ENCODE results near the gene CCDC188. TPM values are rescaled to one million over a fixed set of nuclear protein-coding genes. Genes with fewer than 3 reads are reported as not detected.
A peak's percentile ranks its signal among the peaks of the same experiment; 100 is the strongest.

Gene CCDC188
- total RNA-seq, 1 experiment from 2014 or later = not detected

GRCh38 chr22:20123366-20124082, 27.3 kb downstream of the CCDC188 start:
- no peak for DNase-seq (ENCODE audit: low read depth)

DNA sequence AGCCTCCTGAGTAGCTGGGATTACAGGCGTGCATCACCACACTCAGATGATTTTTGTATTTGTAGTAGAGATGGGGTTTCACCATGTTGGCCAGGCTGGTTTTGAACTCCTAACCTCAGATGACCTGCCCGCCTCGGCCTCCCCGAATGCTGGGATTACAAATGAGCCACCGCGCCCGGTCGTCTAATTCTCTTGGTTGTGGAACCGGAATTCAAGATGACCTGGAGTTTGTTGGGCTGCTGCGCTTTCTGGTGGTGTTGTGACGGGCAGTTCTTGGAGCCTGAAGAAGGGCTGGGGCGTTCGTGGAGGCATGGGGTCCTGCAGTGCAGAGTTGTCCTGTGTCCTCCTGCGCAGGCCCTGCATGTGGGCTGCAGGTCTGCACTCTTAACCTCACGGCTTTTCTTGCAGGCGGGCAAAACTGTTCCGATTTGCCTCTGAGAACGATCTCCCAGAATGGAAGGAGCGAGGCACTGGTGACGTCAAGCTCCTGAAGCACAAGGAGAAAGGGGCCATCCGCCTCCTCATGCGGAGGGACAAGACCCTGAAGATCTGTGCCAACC, 28.9 kb downstream of the CCDC188 start:
- no peak for DNase-seq (ENCODE audit: low read depth)

GRCh38 chr22:20118300-20119020, 32.4 kb downstream of the CCDC188 start:
- DNase-seq (ENCODE audit: low read depth) = no peak

GRCh38 chr22:20117633-20118299, 33.1 kb downstream of the CCDC188 start:
- DNase-seq (ENCODE audit: low read depth) = no peak

DNA sequence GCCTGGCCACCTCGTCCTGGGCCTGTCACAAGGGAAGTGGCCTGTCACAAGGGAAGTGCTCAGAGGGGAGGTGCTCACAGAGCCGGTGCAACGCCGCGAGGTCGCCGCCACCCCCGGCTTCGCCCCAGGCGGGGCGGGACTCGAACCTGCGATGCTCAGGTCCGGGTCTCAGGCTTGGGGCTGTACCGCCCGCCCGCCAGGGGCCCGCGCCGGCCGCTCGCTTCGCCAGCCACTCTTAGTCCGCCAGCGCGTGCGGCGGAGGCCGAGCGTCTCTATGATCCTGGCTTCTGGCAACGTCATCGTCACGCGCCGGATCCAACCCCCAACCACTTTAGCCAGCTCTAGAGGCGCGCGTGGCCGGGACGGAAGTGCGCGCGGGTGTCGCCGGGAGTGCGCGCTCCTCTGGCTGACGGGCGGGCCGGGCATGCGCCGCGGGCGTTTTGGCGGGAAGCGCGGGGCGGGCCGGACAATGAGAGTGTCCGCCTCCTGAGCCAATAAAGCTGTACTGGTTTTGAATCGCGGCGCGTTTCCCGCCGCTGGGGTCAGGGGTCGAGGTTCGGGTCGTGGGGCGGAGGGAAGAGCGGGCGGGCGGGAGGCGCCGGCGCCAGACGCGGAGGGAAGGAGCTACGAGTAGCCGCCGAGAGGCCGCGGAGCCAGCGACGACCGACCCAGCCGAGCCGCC, 33.8 kb downstream of the CCDC188 start, which contains the start of gene TRMT2A:
TRMT2A (minus strand) TSS at position 276 of the 682 bp plus-strand sequence. CDS start 320 bp downstream, outside the sequence.
- DNase-seq (ENCODE audit: low read depth) = peak; percentile 96

DNA sequence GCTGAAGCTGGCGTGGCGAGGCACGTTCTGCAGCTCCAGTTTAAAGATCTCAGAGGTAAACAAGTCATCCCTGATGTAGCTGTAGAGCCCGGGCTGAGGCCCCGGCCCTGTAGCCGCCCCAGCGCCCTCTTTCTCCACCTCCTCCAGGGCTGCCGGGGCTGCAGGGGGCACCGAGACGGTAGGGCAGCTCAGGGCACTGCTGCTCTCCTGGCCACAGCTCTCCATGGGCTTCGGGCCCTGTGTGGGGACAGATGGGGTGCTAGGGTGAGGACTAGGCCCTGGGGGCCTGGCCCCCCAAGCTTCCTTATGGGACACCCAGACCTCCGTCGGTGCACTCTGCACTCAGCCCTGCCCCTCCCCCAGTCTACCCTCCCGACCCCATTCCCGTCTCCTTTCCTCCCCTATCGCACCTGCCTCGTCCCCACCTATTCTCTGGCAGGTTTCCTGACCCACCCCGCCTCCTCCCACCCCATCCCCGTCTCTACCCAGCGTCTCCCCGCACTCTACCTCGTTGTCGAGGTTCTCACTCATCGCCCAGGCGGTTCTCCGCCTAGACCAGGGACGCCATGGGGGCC, 34.4 kb downstream of the CCDC188 start:
- no peak for DNase-seq (ENCODE audit: low read depth)

- DNase-seq (ENCODE audit: low read depth) = no peak
Measured at GRCh38 chr22:20115691-20116375, 35.0 kb downstream of the CCDC188 start, which contains the start of gene RANBP1. Gene RANBP1, plus strand, starts transcription at chr22:20116104. Its CDS starts 81 bp downstream, at chr22:20116185.

DNA sequence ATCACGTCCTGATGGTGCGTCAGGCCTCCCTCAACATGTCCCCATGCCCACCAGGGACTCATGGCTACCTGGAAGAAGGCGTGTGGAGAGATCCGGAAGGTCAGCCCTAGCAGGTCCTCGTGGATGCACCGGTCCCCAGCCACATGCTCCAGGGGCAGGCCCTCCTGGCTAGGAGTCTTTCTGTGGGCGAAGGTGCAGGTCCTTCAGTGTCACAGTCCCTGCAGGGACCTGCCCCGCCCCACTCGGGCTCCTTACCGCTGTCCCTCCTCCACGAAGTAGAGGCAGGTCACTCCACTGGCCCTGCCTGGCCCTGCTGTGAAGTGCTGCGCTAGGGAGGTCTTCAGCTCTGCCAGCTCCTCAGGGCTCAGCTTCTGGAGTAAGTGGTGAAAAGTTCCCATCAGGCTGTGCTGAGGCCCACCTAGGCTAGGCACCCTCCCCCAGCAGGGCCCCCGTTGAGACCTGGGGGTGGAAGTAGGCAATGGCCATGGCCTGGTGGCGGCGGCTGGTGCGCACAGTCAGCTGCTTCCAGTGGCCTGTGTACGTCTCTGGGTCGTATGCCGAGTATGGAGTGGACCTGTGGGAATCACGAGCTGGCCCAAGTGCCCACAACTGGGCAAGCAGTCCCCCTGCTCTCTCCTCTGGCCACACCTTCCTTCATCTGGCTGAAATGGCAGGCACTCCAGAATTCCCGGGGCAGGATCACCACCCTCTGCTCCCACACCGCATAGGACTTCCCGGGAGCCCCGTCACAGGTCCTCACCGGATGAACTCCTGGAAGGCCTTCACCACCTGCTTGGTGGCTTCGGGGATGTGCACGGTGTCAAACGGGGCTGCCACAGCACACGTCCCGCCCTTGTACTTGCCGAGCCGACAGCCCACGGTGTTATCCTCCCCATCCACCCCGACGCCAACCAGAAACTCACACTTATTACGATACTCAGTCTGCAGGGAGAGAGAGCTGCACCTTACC, 36.1 kb downstream of the CCDC188 start:
- no peak for DNase-seq (ENCODE audit: low read depth)

- no peak for DNase-seq (ENCODE audit: low read depth)
Measured at GRCh38 chr22:20113551-20114310, 37.1 kb downstream of the CCDC188 start.

- DNase-seq (ENCODE audit: low read depth) = no peak
Measured at GRCh38 chr22:20112623-20113511, 38.0 kb downstream of the CCDC188 start.

GRCh38 chr22:20111689-20112622, 38.9 kb downstream of the CCDC188 start:
- DNase-seq (ENCODE audit: low read depth) = no peak

GRCh38 chr22:20111045-20111688, 39.7 kb downstream of the CCDC188 start:
- DNase-seq (ENCODE audit: low read depth) = no peak

DNA sequence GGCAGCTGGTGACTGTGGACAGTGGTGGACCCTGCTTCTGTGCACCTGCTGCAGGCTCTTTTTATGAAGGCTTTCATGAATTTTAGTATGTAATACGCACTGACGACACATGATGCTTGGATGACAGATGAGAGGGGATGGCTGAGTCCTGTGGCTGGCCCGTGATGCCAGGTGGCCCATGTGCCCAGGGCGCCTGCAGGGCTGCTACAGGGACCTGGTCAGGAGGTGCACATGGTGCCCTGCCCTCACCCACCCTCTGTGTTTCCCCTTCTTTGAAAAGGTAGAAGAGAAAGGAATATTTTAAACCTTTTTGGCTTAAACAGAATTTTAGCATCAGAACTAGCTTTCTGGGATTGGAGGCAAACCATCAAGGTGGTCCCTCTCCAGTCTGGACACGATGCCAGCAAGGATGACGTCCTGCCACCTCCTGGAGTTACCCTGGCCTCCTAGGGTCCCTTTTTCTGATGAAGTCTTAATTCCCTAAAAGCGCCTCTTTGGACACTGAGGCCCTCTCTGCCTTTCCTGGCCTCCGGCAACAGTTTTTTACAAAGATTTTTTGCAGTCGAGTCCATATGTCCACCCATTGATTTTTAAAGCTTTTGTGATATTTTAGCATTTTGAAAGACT, 40.4 kb downstream of the CCDC188 start:
- no peak for DNase-seq (ENCODE audit: low read depth)

GRCh38 chr22:20109411-20110358, 41.2 kb downstream of the CCDC188 start:
- DNase-seq (ENCODE audit: low read depth) = no peak
